HG02763 (cell line): ENCODE data around the gene PLPP7.

Experiments
- ATAC-seq: cut with Tn5 transposase; IDR thresholded peaks from one replicate; pipeline ENCODE4 v1.9.1; 2021; ENCODE audit warnings: mild to moderate bottlenecking, moderate library complexity; ENCODE audit not compliant: unreplicated experiment

The PLPP7 gene

DNA sequence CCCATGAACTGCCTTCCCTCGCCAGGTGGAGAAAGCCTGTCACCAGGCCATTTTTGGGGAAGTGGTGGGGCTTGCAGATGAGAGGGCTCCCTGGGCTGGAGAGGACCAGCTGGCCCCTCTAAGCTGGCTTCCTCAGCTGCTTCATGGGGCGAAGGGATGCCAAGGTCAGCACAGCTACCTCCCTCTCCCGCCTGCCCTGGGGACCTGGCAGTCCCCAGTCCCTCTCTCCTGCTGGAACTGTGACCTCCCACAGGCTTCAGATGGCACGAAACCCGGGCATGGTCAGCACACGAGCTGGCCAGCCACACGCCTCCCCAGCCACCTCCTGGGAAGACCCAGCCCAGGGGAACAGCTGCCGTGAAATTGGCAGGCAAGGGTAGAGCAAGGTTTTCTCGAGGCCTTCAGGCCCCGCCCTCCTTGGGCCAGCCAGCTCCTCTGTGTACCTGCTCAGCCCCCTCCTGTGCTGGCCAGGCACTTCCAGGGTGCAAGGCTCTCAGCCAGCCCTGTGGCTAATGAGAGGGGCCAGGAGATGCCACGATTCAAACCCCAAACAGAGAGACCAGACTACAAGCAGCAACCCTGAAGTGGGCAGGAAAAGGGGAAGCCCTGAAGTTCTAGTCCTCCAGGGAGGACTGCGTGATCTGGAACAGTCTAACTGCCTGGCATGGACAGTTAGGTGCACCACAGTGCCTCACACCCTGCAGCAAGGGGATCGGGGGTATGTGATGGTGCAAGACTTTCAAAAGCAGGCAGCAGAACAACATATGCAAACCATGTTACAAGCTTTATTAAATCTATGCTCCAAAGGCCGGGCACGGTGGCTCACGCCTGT is 12.9 kb downstream of the PLPP7 start:
- no peak for ATAC-seq

DNA sequence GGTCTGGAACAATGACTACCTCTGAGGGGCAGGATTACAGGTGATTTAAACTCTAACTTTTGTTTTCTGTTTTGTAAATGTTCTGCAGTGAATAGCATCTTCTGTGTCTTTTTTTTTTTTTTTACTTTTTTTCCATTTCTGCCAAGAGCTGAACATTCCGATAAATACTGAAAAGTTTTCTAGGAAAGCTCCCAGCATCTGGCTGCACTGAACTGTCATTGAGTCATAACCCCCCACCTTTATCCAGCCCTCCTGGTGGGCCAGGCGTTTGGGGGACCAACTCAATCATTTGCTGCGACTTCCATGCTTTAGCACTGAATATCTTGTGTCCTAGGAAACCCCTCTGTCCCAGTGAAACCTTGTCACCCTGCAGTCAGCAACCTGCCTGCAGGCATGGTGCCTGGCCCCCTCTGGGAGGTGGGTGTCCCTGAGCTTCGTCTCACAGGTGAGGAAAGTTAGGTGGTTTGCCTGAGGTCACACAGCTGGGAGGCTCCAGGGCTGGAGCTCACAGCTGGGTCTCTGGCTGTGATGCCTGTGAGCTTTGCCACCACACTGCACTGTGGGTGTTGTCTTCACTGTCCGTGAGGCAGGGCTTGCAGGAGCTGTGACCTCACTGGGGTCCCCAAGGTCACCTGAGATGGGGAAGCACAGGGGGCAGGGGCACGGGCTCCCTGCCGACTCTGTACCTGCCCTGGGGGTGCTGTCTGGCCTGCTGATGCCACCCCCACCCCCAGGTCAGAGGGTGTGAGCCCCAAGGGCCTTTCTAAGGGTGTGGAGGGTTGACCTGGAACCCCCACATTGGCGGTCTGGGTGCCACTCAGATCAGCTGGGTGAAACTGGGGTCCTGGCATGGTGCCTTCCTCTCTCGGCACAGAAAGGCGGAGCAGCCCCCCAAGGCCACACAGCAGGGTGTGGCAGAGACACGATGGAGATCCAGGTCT is 14.1 kb downstream of the PLPP7 start:
- ATAC-seq, result no peak

DNA sequence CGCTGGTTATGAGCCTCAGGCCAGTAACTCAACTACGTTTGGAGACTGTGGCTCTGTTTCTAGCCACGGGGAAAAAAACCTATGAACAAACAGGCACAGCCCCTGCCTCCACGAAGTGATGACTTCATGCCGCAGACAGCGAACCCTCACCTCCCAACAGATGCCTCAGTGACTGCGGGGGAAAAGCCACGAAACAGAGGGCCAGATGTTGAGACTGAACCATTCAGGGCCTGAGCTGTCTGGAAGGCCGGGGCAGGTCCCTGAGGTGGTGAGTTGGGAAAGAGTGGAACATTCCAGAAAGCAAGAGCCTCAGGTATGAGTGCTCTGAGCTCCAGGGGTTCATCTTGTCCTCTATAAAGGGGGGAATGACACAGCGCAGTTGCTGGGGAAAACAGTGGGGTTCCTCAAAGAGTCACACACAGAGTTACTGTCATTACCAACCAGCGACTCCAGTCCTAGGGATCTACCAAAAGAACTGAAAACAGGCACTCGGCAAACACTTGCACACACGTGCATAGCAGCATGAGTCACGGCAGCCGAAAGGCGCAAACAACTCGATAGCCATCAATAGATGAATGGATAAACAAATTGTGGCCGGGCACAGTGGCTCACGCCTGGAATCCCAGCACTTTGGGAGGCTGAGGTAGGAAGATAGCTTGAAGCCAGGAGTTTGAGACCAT is 15.3 kb downstream of the PLPP7 start:
- no peak for ATAC-seq

DNA sequence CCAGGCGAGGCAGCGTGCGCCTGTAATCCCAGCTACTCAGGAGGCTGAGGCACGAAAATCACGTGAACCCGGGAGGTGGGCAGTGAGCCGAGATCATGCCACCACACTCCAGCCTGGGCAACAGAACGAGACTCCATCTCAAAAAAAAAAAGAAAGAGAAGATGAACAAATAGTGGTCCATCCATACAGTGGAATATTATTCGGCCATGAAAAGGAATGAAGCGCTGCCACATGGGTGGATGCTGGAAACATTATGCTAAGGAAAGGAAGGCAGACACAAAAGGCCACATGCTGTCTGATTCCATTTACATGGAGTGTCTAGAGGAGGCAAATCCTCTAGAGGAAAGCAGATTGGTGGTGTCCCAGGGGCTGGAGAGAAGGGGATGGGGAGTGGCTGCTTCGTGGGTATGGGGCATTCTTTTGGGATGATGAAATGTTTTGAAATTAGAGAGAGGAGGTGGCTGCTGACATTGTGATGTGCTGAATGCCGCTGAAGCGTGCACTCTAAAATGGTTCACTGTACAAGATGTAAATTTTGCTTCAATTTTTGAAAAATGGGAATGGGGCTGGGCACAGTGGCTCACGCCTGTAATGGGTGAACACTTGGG is 17.0 kb downstream of the PLPP7 start:
- no peak for ATAC-seq

DNA sequence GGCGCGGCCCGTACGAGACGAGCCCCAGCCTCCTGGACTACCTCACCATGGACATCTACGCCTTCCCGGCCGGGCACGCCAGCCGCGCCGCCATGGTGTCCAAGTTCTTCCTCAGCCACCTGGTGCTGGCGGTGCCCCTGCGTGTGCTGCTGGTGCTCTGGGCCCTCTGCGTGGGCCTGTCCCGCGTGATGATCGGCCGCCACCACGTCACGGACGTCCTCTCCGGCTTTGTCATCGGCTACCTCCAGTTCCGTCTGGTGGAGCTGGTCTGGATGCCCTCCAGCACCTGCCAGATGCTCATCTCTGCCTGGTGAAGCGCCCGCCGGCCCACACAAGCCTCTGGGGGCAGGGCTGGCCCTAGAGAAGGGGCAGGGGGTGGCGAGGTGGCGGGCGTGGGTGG is 18.5 kb downstream of the PLPP7 start:
- ATAC-seq, result no peak

DNA sequence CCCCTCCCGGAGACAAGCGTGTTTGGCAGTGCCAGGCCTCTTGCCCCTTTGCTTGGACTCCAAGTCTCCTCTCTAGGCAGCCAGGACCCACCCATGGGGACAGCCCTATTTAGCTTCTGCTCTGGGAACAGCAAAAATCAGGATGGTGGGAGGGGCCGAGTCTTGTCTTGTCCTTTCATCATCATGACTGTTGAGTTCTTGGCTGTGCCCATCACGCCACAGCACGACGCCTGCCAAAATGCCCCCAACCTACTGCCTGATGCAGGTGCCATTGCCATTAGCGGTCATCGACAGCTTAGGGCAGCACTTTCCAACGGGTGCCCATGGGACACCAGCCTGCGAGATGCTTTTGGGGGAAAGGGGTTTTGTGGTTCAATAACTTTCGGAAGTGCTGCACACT is 18.9 kb downstream of the PLPP7 start:
- ATAC-seq, result no peak

DNA sequence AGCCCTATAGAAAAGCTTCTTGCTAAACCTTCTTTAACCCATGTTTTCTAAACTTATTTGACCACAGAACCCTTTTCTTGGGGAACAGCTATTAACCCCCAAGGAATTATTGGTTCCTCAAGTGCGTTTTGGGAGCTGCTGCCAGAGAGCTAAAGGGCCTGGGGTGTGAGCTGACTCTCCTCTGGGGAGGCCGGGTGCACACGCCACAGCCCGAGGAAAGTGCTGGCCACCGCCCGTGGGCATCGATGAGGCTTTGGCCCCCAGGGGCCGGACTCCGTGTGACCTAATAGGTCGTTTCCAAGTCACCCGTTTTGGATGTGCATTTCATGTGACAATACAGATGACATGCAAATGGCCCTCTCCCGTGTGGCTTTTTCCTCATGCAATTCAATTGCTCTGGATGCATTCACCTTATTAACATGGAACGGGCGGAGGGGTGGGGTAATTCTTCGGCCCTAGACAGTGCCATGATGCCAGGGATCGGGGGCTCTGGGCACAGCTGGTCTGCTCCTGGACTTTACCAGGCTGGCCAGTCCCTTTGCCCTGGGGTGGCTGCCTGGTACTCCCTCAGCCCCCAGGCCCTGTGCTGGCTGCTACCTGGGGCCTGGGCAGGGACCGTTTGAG is 19.5 kb downstream of the PLPP7 start:
- no peak for ATAC-seq

DNA sequence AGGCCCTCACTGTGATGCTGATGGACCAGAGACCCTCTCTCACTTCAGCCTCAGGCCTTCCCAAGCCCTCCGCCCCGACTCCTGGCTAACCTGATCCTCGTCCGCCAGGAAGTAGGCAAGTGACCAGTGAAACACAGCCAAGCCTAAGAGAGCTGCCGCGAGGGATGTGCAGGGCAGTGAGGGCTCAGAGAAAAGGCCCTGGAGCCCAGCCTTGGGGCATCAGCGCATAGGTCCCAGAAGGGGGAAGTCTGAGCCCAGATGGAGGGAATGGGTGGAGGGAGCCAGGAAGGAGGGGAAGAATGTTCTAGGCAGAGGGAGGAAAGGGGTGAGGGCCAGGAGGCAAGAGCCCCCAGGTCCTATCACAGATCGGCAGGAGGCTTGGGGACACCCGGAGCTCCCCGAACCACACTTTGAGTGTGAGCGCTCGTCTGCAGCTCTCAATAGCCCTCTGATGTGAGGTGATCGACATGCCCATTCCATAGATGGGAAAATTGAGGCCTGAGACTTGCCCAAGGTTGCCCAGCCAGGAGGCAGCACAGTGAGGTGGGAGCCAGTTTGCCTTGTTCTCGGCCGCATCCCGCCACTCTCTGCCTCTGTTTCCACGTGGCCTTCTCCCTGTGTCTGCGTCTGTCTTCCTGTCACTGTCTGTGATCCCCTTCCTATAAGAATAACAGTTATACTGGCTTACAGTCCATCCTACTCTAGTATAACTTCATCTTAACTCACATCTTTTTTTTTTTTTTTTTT is 20.2 kb downstream of the PLPP7 start:
- no peak for ATAC-seq

DNA sequence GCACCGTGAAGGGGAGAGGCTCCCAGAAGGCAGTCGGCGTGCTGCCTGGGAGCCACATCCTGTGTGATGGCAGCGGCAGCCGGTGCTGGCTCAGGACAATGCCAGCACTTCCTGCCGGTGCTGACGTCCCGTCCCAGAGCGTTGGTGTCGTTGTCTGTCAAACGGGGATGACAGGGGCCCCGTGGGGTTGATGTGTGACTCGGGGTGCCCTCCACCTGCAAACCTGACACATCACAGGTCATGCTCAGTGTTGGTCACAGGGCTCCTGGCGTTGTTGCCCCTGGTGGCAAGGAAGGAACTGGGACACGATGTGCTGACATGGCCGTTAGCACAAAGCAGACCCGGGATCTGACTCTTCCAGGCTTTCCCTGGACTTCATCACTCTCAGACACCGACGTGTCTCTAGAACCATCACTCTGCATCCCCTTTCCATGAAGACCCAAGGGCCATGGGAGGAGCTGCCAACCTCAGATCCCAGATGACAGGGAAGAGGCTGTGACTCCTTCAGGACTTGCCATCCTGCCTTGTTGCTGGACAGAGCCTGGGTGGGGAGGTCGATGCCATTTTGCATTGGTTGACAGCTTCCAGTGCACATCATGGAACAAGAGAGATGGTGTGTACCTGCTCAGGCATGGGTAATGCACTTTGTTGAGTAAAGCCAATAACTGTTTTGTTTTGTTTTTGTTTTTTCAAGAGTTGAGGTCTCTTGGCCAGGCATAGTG is 21.5 kb downstream of the PLPP7 start:
- ATAC-seq, result no peak

DNA sequence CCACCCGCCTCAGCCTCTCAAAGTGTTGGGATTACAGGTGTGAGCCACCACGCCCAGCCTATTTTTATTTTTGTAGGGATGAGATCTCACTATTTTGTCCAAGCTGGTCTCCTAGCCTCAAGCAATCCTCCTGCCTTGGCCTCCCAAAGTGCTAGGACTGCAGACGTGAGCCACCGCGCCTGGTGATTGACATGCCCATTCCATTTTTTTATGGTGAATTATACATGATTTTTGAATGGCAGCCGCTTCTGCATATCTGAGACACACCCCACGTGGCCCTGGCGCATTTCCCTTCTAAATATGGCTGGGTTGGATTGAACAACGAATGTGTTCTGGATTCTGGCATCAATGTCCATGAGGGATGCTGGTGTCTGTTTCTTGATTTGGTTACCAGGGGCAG is 22.7 kb downstream of the PLPP7 start:
- no peak for ATAC-seq

DNA sequence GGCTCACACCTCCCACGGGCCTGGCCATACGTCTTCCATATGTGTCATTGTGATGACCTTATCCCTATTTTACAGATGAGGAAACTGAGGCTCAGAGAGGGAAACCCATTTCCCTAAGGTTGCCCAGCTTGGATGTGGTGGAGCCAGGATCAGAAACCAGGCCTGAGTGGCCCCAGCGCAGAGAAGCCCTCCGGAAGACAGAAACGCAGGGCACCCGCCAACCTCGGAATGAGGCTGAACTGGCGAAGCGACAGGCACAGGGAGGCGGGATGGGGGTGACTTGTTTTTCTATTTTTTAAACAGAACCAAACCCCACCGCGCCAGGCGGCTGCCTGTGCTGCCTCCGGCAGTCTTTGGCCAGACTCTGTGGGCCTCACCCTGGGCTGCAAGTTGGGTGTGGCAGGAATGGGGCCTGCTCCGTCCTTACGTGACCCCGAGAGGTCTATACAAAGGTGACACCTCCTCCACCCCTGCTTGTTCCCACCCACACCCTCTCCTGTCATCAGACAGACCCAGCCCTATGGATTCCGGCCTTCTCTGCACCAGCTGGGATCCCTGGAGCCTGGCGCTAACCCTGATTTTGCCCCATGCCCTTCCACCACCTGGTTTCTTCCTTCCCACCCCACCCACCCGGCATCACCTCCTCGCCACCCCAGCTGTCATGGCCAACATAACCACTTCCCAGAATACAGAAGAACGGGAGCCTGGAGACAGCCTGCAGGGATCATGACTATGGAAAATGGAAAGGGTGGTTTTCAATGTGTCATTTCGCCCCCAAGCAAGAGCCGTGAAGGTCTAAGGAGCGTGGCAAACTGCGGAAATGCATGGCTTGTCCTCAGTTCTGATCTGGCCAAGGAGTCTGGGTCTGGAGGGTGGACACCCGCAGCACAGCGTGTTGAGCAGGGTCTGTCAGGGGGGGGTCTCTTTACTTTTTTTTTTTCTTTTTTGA is 23.6 kb downstream of the PLPP7 start:
- no peak for ATAC-seq

DNA sequence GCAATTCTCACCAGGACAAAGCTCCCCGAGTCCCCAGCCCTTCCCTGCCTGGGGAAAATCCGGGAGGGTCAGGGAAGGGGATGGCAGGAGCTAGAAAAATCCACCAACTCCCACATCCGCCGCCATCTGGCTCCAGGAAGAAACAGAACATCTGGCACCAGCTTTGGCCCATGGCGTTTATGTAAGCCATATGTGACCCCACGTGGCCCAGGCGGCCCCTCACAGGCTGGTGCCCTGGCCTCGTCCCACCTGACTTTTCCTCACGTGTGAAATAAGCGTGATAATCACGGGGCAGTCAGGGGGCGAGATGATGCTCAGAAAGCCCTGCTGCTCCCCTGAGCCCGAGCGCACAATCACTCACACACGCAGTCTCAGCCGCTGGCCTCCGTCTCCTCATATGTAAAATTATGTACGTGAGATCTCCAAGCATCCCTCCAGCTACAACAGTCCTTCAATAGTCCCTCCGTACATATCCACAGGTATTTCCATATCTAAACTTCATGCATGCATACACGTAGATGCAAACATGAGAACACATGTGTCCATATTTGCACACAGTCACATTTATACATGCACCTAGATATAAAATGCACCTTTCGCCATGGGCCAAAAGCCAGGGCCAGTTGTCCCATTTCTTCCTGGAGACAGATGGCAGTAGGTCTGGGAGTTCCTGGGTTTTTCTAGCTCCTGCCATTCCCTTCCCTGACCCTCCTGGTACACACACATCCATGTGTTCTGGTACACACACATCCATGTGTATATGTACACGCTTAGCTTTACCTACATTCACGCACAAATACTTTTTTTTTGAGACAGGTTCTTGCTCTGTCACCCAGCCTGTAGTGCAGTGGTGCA is 28.9 kb downstream of the PLPP7 start:
- ATAC-seq, result no peak

DNA sequence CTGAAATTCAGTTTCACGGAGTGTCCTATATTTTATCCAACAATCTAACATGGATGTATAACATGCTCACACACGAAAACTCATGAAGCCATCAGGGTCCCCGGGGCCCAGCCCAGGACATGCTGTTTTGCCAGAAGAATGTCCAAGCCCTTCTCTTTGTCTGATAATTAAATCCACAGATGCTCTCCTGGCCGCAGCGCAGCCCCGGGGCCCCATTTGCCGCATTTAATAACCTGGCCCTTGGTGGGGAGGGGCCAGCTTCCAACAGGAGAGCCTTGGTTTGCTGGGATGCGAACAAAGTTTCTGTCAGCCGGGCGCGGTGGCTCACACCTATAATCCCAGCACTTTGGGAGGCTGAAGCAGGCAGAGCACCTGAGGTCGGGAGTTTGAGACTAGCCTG is 30.0 kb downstream of the PLPP7 start:
- ATAC-seq, result no peak

DNA sequence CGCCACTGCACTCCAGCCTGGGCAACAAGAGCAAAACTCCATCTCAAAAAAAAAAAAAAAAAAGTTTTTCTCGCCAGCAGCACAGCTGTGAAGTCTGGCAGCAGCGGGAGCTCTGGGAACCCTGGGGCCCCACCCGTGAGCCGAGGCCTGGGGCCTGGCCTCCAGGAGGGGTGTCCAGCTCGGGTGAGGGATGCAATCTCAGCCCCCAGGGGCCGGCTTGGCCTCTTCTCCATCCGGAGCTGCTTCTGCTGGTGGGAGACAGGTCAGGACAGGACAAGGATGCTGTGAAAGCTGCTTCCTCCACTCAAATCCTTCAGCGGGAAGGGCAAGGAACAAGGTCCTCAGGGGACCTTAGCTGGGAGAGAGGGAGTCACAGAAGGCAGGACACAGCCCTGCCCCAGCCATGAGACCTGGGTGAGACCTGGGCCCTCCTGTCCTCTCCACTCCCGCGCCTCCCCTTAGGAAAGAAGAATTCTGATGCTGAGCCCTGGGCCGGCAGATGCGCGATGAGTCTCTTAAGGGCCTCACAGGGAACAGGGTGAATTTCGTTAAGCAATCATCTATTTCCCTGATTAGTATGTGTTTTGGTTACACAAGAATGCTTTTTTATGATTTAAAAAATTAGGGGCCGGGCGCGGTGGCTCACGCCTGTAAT is 30.6 kb downstream of the PLPP7 start:
- ATAC-seq, result no peak

DNA sequence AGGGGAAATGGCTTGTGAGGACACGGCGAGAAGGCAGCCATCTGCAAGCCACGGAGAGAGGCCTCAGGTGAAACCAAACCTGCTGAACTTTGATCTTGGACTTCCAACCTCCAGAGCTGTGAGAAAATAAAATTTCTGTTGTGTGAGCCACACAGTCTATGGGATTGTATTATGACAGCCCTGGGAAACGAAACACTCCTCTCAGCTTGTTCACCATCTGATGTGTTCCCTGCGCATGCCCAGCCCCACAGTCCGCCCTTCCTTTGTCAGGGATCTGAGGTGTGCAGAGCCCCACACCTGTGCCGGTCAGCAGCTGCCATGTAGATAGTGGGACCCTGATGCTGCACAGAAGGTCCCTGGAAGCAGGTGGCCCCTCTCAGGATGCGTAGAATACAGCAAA is 34.1 kb downstream of the PLPP7 start:
- no peak for ATAC-seq
